NT2/D1 (cell line): ENCODE data around the gene ATXN1.

ENCODE experiments used
- SUZ12 ChIP-seq: IDR thresholded peaks from 2 replicates; pipeline ENCODE4 v1.6.1; 2011; ENCODE audit not compliant: insufficient read length, insufficient read depth; ENCODE audit errors: extremely low read depth
- YY1 ChIP-seq: IDR thresholded peaks from 2 replicates; pipeline ENCODE4 v1.6.1; 2011; ENCODE audit not compliant: insufficient read length, insufficient read depth
- ZNF274 ChIP-seq: IDR thresholded peaks from 2 replicates; pipeline ENCODE4 v1.6.1; 2011; ENCODE audit warnings: mild to moderate bottlenecking, low read depth, low read length

GRCh38 chr6:16480763-16481560 lies 280.3 kb downstream of the ATXN1 start:
- TF ChIP-seq ZNF274 (no peak), SUZ12 (no peak), YY1 (no peak)
